ENCODE data around the gene ASB8. TPM values are rescaled to one million over a fixed set of nuclear protein-coding genes. Genes with fewer than 3 reads are reported as not detected.

Gene ASB8
- total and polyA plus RNA-seq, 4 experiments from 2014 or later, result 61.0 to 64.6 (median 63.6) TPM

- H3K36me3 Mint-ChIP-seq, result peaks cover 0 to 6% of the 10 kb centered on the region in 2 donors
- Histone ChIP-seq H3K36me3 (ENCODE audit: insufficient read depth, low read length) (no peaks in the 10 kb centered on the region), H3K27me3 (ENCODE audit: insufficient read depth, low read length) (no peaks in the 10 kb centered on the region), H3K4me1 (ENCODE audit: insufficient read depth, low read length) (peaks cover 19% of the 10 kb centered on the region), H3K9me3 (ENCODE audit: control insufficient read depth in 1 of 2, low read length in 2 of 2) (no peaks in the 10 kb centered on the region), H3K27ac (ENCODE audit: low read depth, low read length) (no peak overlapping the region), H3K4me3 (ENCODE audit: low read length in 2 of 2) (no peak overlapping the region)
- intact Hi-C loops (cut with micrococcal nuclease), result no loop called here
- peaks cover 24 to 30% (median 26%) of the 10 kb centered on the region in 4 donors for H3K4me1 Mint-ChIP-seq
- H3K4me3 Mint-ChIP-seq, result no peak overlapping the region
- peaks cover 4% of the 10 kb centered on the region in 2 donors for H3K27me3 Mint-ChIP-seq
- CTCF ChIA-PET (ENCODE audit: partially characterized antibody), result interaction anchor here (0.9 to 1.2 kb wide), 2 partner anchors 28 to 87 kb away, joined by 3 to 5 read pairs; no protein-coding TSS in a partner anchor
- H3K9me3 Mint-ChIP-seq, result no peaks in the 10 kb centered on the region
- POLR2A ChIA-PET (ENCODE audit: partially characterized antibody), result interaction anchor here (1.1 kb wide), 1 partner anchor 42 kb away, joined by 3 read pairs; no protein-coding TSS in a partner anchor
- DNase-seq, result no peak
- no peak overlapping the region for H3K27ac Mint-ChIP-seq
Observed at GRCh38 chr12:48110691-48111311, 46.5 kb downstream of the ASB8 start.

- intact Hi-C loops (cut with micrococcal nuclease), result loop anchor here (5.0 kb wide), 1 partner anchor 147 kb away; the partner anchor contains the start of gene TMEM106C
- ChIA-PET CTCF (ENCODE audit: partially characterized antibody) (no interaction called here), POLR2A (ENCODE audit: partially characterized antibody) (interaction anchor here (0.8 to 2.2 kb wide), 2 partner anchors 41 to 48 kb away, joined by 3 to 10 read pairs; partner anchors contain the start of gene ASB8)
- DNase-seq, result no peak
- no peaks in the 10 kb centered on the region for H3K9me3 Mint-ChIP-seq
- peaks cover 31 to 42% (median 33%) of the 10 kb centered on the region in 4 donors for H3K4me1 Mint-ChIP-seq
- no peak overlapping the region for H3K4me3 ChIP-seq (ENCODE audit: low read length in 2 of 2)
- peaks cover 0 to 10% of the 10 kb centered on the region in 2 donors for H3K36me3 Mint-ChIP-seq
- no peak overlapping the region for H3K27ac ChIP-seq (ENCODE audit: low read depth, low read length)
- H3K27me3 ChIP-seq (ENCODE audit: insufficient read depth, low read length), result no peaks in the 10 kb centered on the region
- H3K4me3 Mint-ChIP-seq, result peak overlapping the region in 1 of 8 donors; percentile 23
- no peaks in the 10 kb centered on the region for H3K9me3 ChIP-seq (ENCODE audit: control insufficient read depth in 1 of 2, low read length in 2 of 2)
- H3K36me3 ChIP-seq (ENCODE audit: insufficient read depth, low read length), result no peaks in the 10 kb centered on the region
- peaks cover 29% of the 10 kb centered on the region for H3K4me1 ChIP-seq (ENCODE audit: insufficient read depth, low read length)
- H3K27ac Mint-ChIP-seq, result peak overlapping the region in 5 of 7 donors; percentile 8 to 82 (median 71)
- peaks cover under 1 to 2% of the 10 kb centered on the region in 2 donors for H3K27me3 Mint-ChIP-seq
Observed at GRCh38 chr12:48109424-48109823, 47.9 kb downstream of the ASB8 start.

GRCh38 chr12:48106681-48107613 is 50.4 kb downstream of the ASB8 start:
- no peaks in the 10 kb centered on the region for H3K36me3 ChIP-seq (ENCODE audit: insufficient read depth, low read length)
- peak overlapping the region; percentile 84 to 93 for H3K4me3 ChIP-seq (ENCODE audit: low read length in 2 of 2)
- intact Hi-C loops (cut with micrococcal nuclease), result loop anchor here (1.0 to 5.0 kb wide), 4 partner anchors 12 to 145 kb away; partner anchors contain the start of genes ASB8, PFKM and TMEM106C
- POLR2A ChIA-PET (ENCODE audit: partially characterized antibody), result interaction anchor here (1.0 to 4.9 kb wide), 10 partner anchors 10 to 1838 kb away, joined by 3 to 90 read pairs (median 4); partner anchors contain the start of genes ASB8, CCDC184, PFKM and RPAP3
- H3K27ac ChIP-seq (ENCODE audit: low read depth, low read length), result peak overlapping the region; percentile 96
- no peaks in the 10 kb centered on the region for H3K27me3 Mint-ChIP-seq
- no peak for DNase-seq
- peaks cover 39 to 57% (median 45%) of the 10 kb centered on the region in 4 donors for H3K4me1 Mint-ChIP-seq
- no peaks in the 10 kb centered on the region for H3K9me3 ChIP-seq (ENCODE audit: control insufficient read depth in 1 of 2, low read length in 2 of 2)
- CTCF ChIA-PET (ENCODE audit: partially characterized antibody), result interaction anchor here (1.1 to 4.6 kb wide), 5 partner anchors 10 to 609 kb away, joined by 3 to 42 read pairs (median 3); partner anchors contain the start of genes ASB8, CCDC184, CCNT1 and TMEM106C
- H3K4me1 ChIP-seq (ENCODE audit: insufficient read depth, low read length), result peaks cover 36% of the 10 kb centered on the region
- H3K27ac Mint-ChIP-seq, result peak overlapping the region; percentile 93 to 100 (median 99)
- no peaks in the 10 kb centered on the region for H3K9me3 Mint-ChIP-seq
- H3K27me3 ChIP-seq (ENCODE audit: insufficient read depth, low read length), result no peaks in the 10 kb centered on the region
- peak overlapping the region; percentile 89 to 97 (median 92) for H3K4me3 Mint-ChIP-seq
- peaks cover 0 to 10% of the 10 kb centered on the region in 2 donors for H3K36me3 Mint-ChIP-seq

GRCh38 chr12:48105867-48106680 is 51.2 kb downstream of the ASB8 start, which contains the start of gene SENP1:
TSS of gene SENP1 (minus strand) at chr12:48106079. CDS start at chr12:48101472, 4,607 bp downstream.
- Histone ChIP-seq H3K36me3 (ENCODE audit: insufficient read depth, low read length) (no peaks in the 10 kb centered on the region), H3K27me3 (ENCODE audit: insufficient read depth, low read length) (no peaks in the 10 kb centered on the region), H3K9me3 (ENCODE audit: control insufficient read depth in 1 of 2, low read length in 2 of 2) (no peaks in the 10 kb centered on the region), H3K4me1 (ENCODE audit: insufficient read depth, low read length) (peaks cover 42% of the 10 kb centered on the region), H3K27ac (ENCODE audit: low read depth, low read length) (peak within 1 kb of the TSS; percentile 96), H3K4me3 (ENCODE audit: low read length in 2 of 2) (peak within 1 kb of the TSS; percentile 84 to 93)
- Mint-ChIP-seq H3K27ac (peak within 1 kb of the TSS; percentile 93 to 100 (median 99)), H3K4me1 (peaks cover 42 to 65% (median 52%) of the 10 kb centered on the region in 4 donors), H3K4me3 (peak within 1 kb of the TSS; percentile 89 to 97 (median 92)), H3K36me3 (peaks cover 0 to 11% of the 10 kb centered on the region in 2 donors), H3K27me3 (no peaks in the 10 kb centered on the region), H3K9me3 (no peaks in the 10 kb centered on the region)
- intact Hi-C loops (cut with micrococcal nuclease), result loop anchor here (1.0 to 5.0 kb wide), 5 partner anchors 13 to 144 kb away; partner anchors contain the start of genes ASB8, PFKM and TMEM106C
- peak; percentile 91 to 93 (median 92) for DNase-seq
- ChIA-PET CTCF (ENCODE audit: partially characterized antibody) (interaction anchor here (0.5 to 4.6 kb wide), 7 partner anchors 11 to 1008 kb away, joined by 3 to 42 read pairs (median 3); partner anchors contain the start of genes ASB8, CCNT1 and TMEM106C), POLR2A (ENCODE audit: partially characterized antibody) (interaction anchor here (0.5 to 4.9 kb wide), 17 partner anchors 8 to 1837 kb away, joined by 3 to 90 read pairs (median 4); partner anchors contain the start of genes ASB8, CCDC184, PFKM and RPAP3)

- Histone ChIP-seq H3K4me3 (ENCODE audit: low read length in 2 of 2) (peak overlapping the region; percentile 84 to 93), H3K27me3 (ENCODE audit: insufficient read depth, low read length) (no peaks in the 10 kb centered on the region), H3K36me3 (ENCODE audit: insufficient read depth, low read length) (no peaks in the 10 kb centered on the region), H3K9me3 (ENCODE audit: control insufficient read depth in 1 of 2, low read length in 2 of 2) (no peaks in the 10 kb centered on the region), H3K4me1 (ENCODE audit: insufficient read depth, low read length) (peaks cover 42% of the 10 kb centered on the region), H3K27ac (ENCODE audit: low read depth, low read length) (peak overlapping the region; percentile 96)
- H3K27ac Mint-ChIP-seq, result peak overlapping the region; percentile 93 to 100 (median 96)
- DNase-seq, result peak; percentile 48 to 78 (median 53)
- H3K36me3 Mint-ChIP-seq, result peaks cover 0 to 11% of the 10 kb centered on the region in 2 donors
- H3K9me3 Mint-ChIP-seq, result no peaks in the 10 kb centered on the region
- CTCF ChIA-PET (ENCODE audit: partially characterized antibody), result interaction anchor here (0.6 to 4.6 kb wide), 4 partner anchors 10 to 59 kb away, joined by 3 to 42 read pairs (median 4); partner anchors contain the start of gene ASB8
- POLR2A ChIA-PET (ENCODE audit: partially characterized antibody), result interaction anchor here (0.5 to 4.9 kb wide), 15 partner anchors 8 to 1837 kb away, joined by 3 to 90 read pairs (median 5); partner anchors contain the start of genes ASB8, CCDC184, PFKM and RPAP3
- intact Hi-C loops (cut with micrococcal nuclease), result loop anchor here (2.0 to 5.0 kb wide), 2 partner anchors 91 to 143 kb away; partner anchors contain the start of gene TMEM106C
- H3K4me1 Mint-ChIP-seq, result peaks cover 42 to 65% (median 52%) of the 10 kb centered on the region in 4 donors
- peak overlapping the region; percentile 89 to 97 (median 92) for H3K4me3 Mint-ChIP-seq
- no peaks in the 10 kb centered on the region for H3K27me3 Mint-ChIP-seq
Observed at GRCh38 chr12:48105321-48105866, 51.9 kb downstream of the ASB8 start.

All from CD4-positive, alpha-beta memory T cell (primary cell).